SIG-M5 (cell line): ENCODE results near the gene YKT6.
"Not testable (repeated sequence)": the region's sequence is repeated elsewhere in the genome, so short reads cannot be mapped to it uniquely, and the experiment has no call there.

ENCODE experiments used
- DNase-seq: peaks from one replicate; lab custom pipeline; 2025; lab: John Stamatoyannopoulos, UW

The YKT6 gene

GRCh38 chr7:44200699-44201461 lies at the start of gene YKT6:
Gene YKT6 (plus strand): TSS chr7:44200978. CDS start chr7:44201136, 158 bp downstream.
- peak; percentile 55 for DNase-seq

GRCh38 chr7:44151956-44152355 lies 48.8 kb upstream of the YKT6 start:
- no peak for DNase-seq

DNA sequence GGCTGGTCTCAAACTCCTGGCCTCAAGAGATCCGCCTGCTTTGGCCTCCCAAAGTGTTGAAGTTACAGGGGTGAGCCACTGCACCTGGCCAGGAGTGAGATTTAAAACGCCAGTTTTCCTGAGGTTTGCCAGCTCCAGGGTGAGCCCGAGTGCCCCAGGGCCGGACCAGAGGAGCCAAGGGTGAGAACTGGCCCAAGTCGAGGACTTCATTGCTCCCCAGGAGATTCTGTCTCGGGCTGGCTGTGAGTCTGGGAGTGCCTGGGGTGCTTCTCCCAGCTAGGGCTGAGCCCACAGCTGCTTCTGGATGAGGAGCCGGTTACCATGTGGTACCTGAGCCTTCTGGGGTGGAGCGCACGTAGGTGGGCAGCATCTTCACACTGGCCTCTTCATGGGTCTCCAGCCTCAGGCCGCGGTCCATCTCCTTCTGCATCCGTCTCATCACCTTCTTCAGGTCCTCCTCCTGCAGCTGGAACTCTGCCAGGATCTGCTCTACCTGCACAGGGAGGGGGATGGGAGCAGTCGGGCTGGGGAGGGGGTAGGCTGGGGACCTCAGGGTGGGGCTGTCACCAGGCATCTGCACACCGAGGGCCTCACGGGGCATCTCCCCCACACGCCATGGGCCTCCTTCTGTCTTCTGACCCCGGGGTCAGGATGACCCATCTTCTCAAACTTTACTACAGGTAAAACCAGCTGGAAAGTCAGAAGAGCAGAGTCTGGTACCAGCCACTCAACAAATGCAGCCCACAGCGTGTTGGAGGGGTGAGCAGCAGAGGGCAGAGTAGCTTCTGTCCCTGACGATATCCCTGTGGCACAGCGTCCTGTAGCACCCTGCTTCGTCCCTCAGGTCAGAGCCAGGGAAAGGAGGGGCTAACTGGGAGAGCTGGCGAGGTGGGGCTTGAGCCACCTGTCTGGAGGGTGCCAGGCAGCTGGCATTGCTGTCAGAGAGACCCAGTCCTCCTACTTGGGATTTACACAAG lies 47.5 kb upstream of the YKT6 start:
- no peak for DNase-seq

GRCh38 chr7:44153948-44154335 lies 46.8 kb upstream of the YKT6 start:
- DNase-seq = no peak

DNA sequence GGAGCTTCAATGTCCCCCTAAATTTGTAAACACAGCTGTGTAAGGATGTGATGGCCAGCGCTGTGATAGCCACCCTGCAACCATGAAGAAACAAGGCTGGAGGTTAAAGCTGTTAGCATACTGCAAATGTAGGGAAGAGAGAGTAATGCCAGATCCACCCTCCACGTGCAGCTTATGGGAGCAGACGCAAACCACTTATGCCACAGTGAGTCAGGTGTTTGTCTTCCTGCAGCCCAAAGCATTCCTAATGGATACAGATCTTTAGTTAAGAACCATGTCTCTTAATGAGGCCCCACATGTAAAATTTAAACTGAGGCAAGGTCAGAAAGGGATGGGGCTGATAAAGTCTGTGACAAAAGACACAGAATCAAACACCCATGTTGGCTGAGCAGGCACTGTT lies 46.1 kb upstream of the YKT6 start:
- DNase-seq = no peak

DNA sequence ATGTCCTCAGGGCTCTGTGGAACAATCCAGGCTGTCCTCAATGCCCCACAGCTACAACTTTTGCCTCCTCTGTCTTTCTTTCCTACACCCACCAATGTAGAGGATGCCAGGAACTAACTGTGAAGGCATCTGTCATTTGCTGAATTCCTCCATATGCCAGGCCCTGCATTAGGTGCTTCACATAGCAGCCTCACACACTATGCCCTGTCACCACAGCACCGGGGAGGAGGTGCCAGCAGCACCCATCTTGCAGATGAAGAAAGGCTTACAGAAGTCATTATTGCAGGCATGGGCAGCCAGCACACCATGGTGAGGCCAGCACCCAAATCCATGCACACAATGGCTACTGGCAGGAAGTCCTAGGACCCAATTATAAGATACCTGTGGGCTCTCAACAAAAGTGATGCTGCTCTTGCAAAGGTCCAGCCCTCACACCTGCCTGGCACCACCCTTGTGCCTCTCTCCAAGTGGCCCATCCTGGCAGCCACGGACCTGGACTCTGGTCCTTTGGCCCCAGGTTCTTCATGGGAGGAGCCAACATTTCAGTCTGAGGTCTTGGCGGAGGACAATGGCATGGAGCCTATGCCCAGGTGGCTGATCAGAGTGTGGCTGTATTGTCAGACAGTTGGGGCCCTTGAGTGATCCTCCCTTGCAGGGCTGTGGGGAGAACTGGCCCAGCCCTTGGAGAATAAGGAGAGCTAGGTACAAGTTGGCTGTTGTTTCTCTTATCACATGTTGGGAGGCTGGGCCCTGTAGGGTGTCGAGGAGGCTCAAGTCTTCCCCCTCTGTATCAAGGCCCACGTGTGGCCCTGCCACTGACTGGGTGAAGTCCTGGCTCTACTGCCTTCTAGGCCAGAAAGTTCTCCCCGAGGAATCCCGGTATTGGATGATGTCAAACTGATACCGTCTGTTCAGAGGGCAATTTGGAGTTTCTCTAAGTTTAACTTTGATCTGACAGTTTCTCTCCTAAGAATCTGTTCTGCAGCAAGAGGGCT lies 45.3 kb upstream of the YKT6 start:
- no peak for DNase-seq

- DNase-seq = no peak
Measured at GRCh38 chr7:44156453-44157010, 44.2 kb upstream of the YKT6 start.

- no peak for DNase-seq
Measured at GRCh38 chr7:44157116-44158080, 43.4 kb upstream of the YKT6 start.

DNA sequence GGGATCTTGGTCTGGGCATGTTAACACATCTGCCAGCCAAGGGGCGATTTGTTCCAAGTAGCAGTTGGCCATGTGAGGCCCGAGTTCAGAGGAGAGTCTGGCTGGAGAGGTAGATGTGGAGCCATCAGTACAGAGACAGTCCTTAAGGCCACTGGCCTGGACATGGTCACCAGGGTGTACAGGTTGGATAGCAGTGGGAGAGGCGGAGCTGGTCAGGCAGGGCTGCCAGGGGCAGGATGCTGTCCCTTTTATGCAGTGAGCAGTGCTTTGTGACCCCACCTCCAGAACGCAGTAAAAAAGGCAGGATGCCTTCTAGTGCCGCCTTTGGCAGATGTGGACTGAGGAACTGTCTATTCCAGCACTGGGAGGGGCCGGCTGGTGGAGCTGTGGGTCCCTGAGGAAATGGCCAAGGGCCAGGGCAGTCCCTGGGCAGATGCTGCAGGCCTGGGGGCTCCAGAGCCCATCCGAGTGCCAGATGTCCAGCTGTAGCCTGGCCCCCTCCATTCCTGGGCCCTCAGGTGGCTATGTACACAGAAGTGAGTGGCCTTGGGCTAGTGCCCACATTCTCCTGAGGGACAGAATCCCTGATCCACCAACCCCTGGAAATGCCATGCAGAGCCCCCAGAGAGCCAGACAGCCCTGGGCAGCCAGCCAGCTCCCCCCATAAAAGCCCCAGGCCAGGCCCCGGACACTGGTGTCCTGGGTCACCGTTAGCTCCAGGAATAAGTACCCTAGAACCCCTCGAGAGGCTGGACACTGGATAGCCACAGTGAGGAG lies 42.5 kb upstream of the YKT6 start:
- DNase-seq = no peak

GRCh38 chr7:44158873-44159631 lies 41.7 kb upstream of the YKT6 start:
- DNase-seq = no peak

DNA sequence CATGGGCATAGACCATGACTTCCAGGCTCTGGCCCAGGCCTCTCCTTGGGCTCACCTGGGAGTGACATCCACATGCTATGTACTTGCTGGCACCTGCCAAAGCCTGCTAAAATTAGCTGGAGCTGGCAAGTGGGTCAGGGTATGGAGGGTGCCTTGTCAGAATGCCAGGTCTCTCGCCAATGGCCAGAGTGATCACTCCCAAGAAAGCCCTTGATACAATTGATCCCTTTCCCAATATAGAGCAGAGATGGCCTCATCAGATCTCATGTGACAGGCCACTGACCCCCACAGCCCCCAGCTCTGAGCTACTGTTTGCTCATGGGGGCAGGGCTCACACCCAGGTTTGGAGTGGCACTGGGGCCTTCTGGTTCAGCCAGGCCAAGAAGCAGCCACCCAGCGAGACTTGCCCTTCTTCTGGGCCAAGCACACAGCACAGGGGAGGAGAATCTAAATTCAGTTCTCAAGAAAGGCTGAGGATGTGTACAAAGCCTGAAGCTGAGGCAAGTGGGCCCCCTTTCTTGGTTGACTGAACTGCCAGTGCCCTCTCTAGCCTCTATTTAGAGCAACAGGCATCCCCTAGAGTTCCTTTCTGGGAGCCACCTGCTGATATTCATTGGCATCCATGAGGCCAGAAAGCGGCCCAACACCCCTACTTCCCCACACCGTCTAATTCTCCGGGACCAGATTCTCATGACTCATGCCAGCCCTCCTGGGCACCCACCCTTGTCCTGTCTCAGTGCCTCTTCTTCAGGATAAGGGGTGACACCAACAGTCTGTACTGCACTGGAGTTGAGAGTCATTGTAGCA lies 40.8 kb upstream of the YKT6 start:
- DNase-seq = no peak

- no peak for DNase-seq
Measured at GRCh38 chr7:44161371-44161770, 39.4 kb upstream of the YKT6 start.

GRCh38 chr7:44162179-44162578 lies 38.6 kb upstream of the YKT6 start:
- no peak for DNase-seq

GRCh38 chr7:44162785-44163395 lies 37.9 kb upstream of the YKT6 start:
- no peak for DNase-seq

GRCh38 chr7:44163591-44163990 lies 37.2 kb upstream of the YKT6 start:
- no peak for DNase-seq

DNA sequence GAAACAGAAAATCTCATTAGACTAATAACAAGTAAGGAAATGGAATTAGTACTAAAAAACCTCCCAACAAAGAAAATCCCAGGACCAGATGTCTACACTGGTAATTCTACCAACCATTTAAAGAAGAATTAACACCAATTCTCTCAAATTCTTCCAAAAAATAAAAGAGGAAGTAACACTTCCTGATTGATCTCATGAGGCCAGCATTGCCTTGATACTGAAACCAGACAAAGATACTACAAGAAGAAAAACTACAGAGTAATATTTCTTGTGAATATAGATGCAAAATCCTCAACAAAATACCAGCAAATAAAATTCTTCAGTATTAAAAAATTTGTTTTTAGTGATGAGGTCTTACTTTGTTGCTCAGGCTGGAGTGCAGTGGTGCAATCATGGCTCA lies 32.9 kb upstream of the YKT6 start:
- peak; percentile 1 for DNase-seq

- not testable (repeated sequence) for DNase-seq
Measured at GRCh38 chr7:44171901-44172300, 28.9 kb upstream of the YKT6 start.
